PFSK-1 (cell line): ENCODE results near the gene CAMTA1.

ENCODE experiments used
- FOXP2 ChIP-seq: optimal IDR thresholded peaks from 2 replicates; pipeline ENCODE3; 2011; ENCODE audit warnings: borderline replicate concordance, control low read depth, inconsistent platforms; ENCODE audit not compliant: insufficient read depth; ENCODE audit errors: extremely low read length, extremely low read depth
- POLR2AphosphoS5 ChIP-seq: IDR thresholded peaks from 2 replicates; pipeline ENCODE4 v1.6.1; 2012; ENCODE audit warnings: low read depth, mild to moderate bottlenecking, control low read depth, low read length, moderate library complexity
- REST ChIP-seq, 2 experiments: IDR thresholded peaks; 2 replicates each; pipeline versions ENCODE4 v1.6.1 to v1.8.0; 2011 to 2012; ENCODE audit warnings: low read depth in 2 of 2, low read length in 2 of 2, control low read depth in 1 of 2, inconsistent platforms in 1 of 2, mild to moderate bottlenecking in 1 of 2, moderate library complexity in 1 of 2; ENCODE audit not compliant: insufficient read depth in 1 of 2
- SIN3A ChIP-seq: IDR thresholded peaks from 2 replicates; pipeline ENCODE4 v1.6.1; 2012; ENCODE audit warnings: mild to moderate bottlenecking, low read length, moderate library complexity, borderline replicate concordance; ENCODE audit not compliant: insufficient read depth
- TAF1 ChIP-seq: IDR thresholded peaks from 2 replicates; pipeline ENCODE4 v1.6.1; 2012; ENCODE audit warnings: low read length, control low read depth, borderline replicate concordance; ENCODE audit not compliant: insufficient read depth

CAMTA1 gene

GRCh38 chr1:7686301-7686850, 901.1 kb downstream of the CAMTA1 start:
- TF ChIP-seq POLR2AphosphoS5 (no peak), FOXP2 (no peak)

GRCh38 chr1:7687411-7687810, 902.2 kb downstream of the CAMTA1 start:
- TF ChIP-seq SIN3A (no peak), FOXP2 (no peak), REST (IDR thresholded peaks at IDR 0.05; ENCODE audit: insufficient read depth in 1 of 2, low read depth in 2 of 2, low read length in 2 of 2) (no peak), TAF1 (no peak), POLR2AphosphoS5 (no peak)

DNA sequence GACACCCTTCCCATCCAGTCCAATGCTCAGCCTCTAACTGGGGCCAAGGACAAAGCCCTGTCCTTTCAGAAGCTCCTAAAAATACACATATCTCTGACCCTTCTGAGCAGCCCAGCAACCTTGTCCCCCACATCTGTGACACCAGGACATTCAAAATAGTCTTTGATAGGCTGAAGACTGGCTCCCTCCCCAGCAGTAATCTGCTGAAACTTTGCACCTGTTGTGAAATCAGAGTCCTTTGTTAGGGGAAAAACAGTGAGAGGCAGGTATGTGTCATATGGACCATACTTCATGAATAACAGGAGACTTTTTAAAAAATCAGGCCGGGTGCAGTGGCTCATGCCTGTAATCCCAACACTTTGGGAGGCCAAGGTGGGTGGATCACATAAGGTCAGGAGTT, 903.4 kb downstream of the CAMTA1 start:
- no peak for TF ChIP-seq TAF1
- TF ChIP-seq FOXP2: no peak
- no peak for TF ChIP-seq POLR2AphosphoS5
- no peak for TF ChIP-seq SIN3A
- no peak for TF ChIP-seq REST (IDR thresholded peaks at IDR 0.05; ENCODE audit: insufficient read depth in 1 of 2, low read depth in 2 of 2, low read length in 2 of 2)

DNA sequence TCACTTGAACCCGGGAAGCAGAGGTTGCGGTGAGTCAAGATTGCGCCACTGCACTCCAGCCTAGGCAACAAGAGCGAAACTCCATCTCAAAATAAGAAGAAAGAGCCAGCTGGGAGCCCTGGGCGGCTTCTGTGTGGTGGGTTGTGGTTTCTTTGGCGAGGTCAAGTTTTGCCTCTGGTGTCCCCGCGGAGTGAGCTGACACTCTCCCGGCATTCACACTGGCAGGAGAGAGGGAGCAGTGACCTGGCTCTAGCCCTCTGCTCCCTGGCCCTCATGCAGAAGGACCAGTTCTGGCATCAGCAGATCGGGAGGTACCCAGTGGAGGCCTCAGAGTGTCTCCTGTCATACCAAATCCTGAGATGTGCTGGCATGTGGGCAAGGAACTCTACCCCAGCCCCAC, 904.8 kb downstream of the CAMTA1 start:
- TF ChIP-seq POLR2AphosphoS5 (no peak), SIN3A (no peak), FOXP2 (no peak)

DNA sequence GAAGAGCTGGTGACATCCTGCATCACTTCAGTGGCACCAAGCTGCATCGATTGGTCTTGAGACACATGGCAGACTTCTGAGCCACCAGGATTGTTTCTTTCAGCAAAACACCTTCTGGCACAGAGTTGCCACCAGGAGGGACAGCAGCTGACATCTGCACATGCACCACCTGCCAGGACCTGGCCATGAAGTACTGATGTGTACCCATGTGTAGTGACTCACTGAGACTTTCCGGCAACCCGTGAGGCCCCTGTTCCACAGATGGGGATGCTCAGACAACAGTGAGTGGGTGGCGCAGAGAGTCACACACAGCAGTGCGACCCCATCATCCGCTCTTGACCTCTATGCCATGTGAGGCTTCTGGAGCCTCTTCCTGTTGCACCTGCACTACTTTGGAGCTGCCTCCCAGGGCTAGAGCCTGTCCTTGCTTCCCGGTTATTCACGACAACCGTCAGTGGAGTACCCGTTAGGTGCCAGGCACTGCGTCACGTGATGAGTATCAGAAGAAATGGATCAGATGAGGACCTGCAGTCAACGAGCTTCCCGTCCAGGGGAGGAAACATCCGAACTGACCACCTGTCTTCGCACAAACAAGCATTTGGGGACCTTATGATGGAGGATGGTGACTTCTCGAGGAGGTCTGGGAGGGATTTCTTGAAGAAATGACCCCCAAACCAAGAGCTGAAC, 905.4 kb downstream of the CAMTA1 start:
- TF ChIP-seq FOXP2: no peak
- TF ChIP-seq POLR2AphosphoS5: no peak
- TF ChIP-seq SIN3A: no peak
- TF ChIP-seq TAF1: no peak
- no peak for TF ChIP-seq REST (IDR thresholded peaks at IDR 0.05; ENCODE audit: insufficient read depth in 1 of 2, low read depth in 2 of 2, low read length in 2 of 2)

DNA sequence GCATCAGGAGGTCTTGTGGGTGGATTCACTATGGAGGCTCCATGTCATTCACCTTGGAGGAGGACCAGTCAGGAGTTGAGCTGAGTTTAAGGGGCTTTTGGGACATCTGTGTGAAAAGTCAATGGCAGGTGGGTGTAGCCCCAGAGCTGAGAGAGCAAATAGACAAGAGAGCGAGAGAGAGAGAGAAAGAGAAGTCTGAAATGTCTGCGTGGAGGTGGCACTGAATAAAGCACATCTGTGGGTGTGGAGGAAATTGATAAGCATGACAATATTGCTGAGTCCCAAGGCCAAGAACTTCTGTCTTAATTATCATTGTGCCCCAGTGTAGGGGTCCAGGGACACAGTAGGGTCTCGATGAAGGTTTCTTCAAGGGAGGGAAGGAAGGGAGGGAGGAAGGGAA, 906.3 kb downstream of the CAMTA1 start:
- TF ChIP-seq SIN3A: no peak
- no peak for TF ChIP-seq POLR2AphosphoS5
- no peak for TF ChIP-seq REST (IDR thresholded peaks at IDR 0.05; ENCODE audit: insufficient read depth in 1 of 2, low read depth in 2 of 2, low read length in 2 of 2)
- no peak for TF ChIP-seq FOXP2
- no peak for TF ChIP-seq TAF1
